Measurements from ENCODE around the gene IFNL2.

The IFNL2 gene

GRCh38 chr19:39251081-39251480 lies 17.1 kb upstream of the IFNL2 start:
- Histone ChIP-seq H3K9me2 (replicated peaks; ENCODE audit: low read depth, low read length) (no peaks in the 10 kb centered on the region), H3K36me3 (ENCODE audit: insufficient read depth, low read length) (no peaks in the 10 kb centered on the region), H4K20me1 (ENCODE audit: insufficient read depth, low read length, poor library complexity, severe bottlenecking) (no peaks in the 10 kb centered on the region), H3F3A (ENCODE audit: low read depth) (peaks cover 16% of the 10 kb centered on the region), H3K9me3 (ENCODE audit: insufficient read depth, low read depth, low read length) (no peaks in the 10 kb centered on the region), H3K4me2 (ENCODE audit: low read depth, low read length, poor library complexity, severe bottlenecking) (no peak overlapping the region), H3K9ac (ENCODE audit: low read depth, low read length, poor library complexity, severe bottlenecking) (no peak overlapping the region), H2AFZ (ENCODE audit: low read length) (no peak overlapping the region), H3K4me1 (ENCODE audit: insufficient read depth, low read length, poor library complexity, severe bottlenecking) (peaks cover 54% of the 10 kb centered on the region), H3K79me2 (ENCODE audit: insufficient read depth, low read length) (no peaks in the 10 kb centered on the region), H3K27me3 (ENCODE audit: insufficient read depth, low read length, poor library complexity, severe bottlenecking) (no peaks in the 10 kb centered on the region), H3K4me3 (ENCODE audit: low read length, poor library complexity, severe bottlenecking) (no peak overlapping the region)
- TF ChIP-seq EZH2phosphoT487 (IDR thresholded peaks at IDR 0.05; ENCODE audit: borderline replicate concordance) (no peak), CTCF (conservative IDR thresholded peaks at IDR 0.05; ENCODE audit: low read length) (no peak)

- no peaks in the 10 kb centered on the region for H3K36me3 ChIP-seq (ENCODE audit: insufficient read depth, low read length)
- no peaks in the 10 kb centered on the region for H3K27me3 ChIP-seq (ENCODE audit: insufficient read depth, low read length, poor library complexity, severe bottlenecking)
- peak overlapping the region; percentile 65 for H3K9ac ChIP-seq (ENCODE audit: low read depth, low read length, poor library complexity, severe bottlenecking)
- TF ChIP-seq CTCF (conservative IDR thresholded peaks at IDR 0.05; ENCODE audit: low read length), result no peak
- no peak for TF ChIP-seq EZH2phosphoT487 (IDR thresholded peaks at IDR 0.05; ENCODE audit: borderline replicate concordance)
- H3K9me2 ChIP-seq (replicated peaks; ENCODE audit: low read depth, low read length), result no peaks in the 10 kb centered on the region
- peak overlapping the region; percentile 75 for H3K4me2 ChIP-seq (ENCODE audit: low read depth, low read length, poor library complexity, severe bottlenecking)
- H3K9me3 ChIP-seq (ENCODE audit: insufficient read depth, low read depth, low read length), result peaks cover 1% of the 10 kb centered on the region; the same call in 1 of the 2 replicates
- H3K4me1 ChIP-seq (ENCODE audit: insufficient read depth, low read length, poor library complexity, severe bottlenecking), result peaks cover 54% of the 10 kb centered on the region
- no peaks in the 10 kb centered on the region for H3K79me2 ChIP-seq (ENCODE audit: insufficient read depth, low read length)
- H3K4me3 ChIP-seq (ENCODE audit: low read length, poor library complexity, severe bottlenecking), result peak overlapping the region; percentile 55
- H2AFZ ChIP-seq (ENCODE audit: low read length), result no peak overlapping the region
- H4K20me1 ChIP-seq (ENCODE audit: insufficient read depth, low read length, poor library complexity, severe bottlenecking), result no peaks in the 10 kb centered on the region
- H3F3A ChIP-seq (ENCODE audit: low read depth), result peaks cover 16% of the 10 kb centered on the region
These were observed 16.4 kb upstream of the IFNL2 start for GRCh38 chr19:39251846-39252245.

- peaks cover 5% of the 10 kb centered on the region; the same call in 1 of the 2 replicates for H3K9me3 ChIP-seq (ENCODE audit: insufficient read depth, low read depth, low read length)
- H3K4me3 ChIP-seq (ENCODE audit: low read length, poor library complexity, severe bottlenecking), result peak overlapping the region; percentile 55
- no peaks in the 10 kb centered on the region for H3K36me3 ChIP-seq (ENCODE audit: insufficient read depth, low read length)
- no peaks in the 10 kb centered on the region for H3K79me2 ChIP-seq (ENCODE audit: insufficient read depth, low read length)
- H3K9ac ChIP-seq (ENCODE audit: low read depth, low read length, poor library complexity, severe bottlenecking), result peak overlapping the region; percentile 65
- H4K20me1 ChIP-seq (ENCODE audit: insufficient read depth, low read length, poor library complexity, severe bottlenecking), result no peaks in the 10 kb centered on the region
- no peak overlapping the region for H2AFZ ChIP-seq (ENCODE audit: low read length)
- no peaks in the 10 kb centered on the region for H3K27me3 ChIP-seq (ENCODE audit: insufficient read depth, low read length, poor library complexity, severe bottlenecking)
- no peaks in the 10 kb centered on the region for H3K9me2 ChIP-seq (replicated peaks; ENCODE audit: low read depth, low read length)
- TF ChIP-seq EZH2phosphoT487 (IDR thresholded peaks at IDR 0.05; ENCODE audit: borderline replicate concordance) (no peak), CTCF (conservative IDR thresholded peaks at IDR 0.05; ENCODE audit: low read length) (no peak; the same call in 1 of the 2 replicates)
- H3K4me2 ChIP-seq (ENCODE audit: low read depth, low read length, poor library complexity, severe bottlenecking), result peak overlapping the region; percentile 75
- peaks cover 16% of the 10 kb centered on the region for H3F3A ChIP-seq (ENCODE audit: low read depth)
- H3K4me1 ChIP-seq (ENCODE audit: insufficient read depth, low read length, poor library complexity, severe bottlenecking), result peaks cover 54% of the 10 kb centered on the region
These were observed 15.7 kb upstream of the IFNL2 start for GRCh38 chr19:39252458-39252857.
